Gastrocnemius medialis (tissue), 4 donors: ENCODE measurements around the gene TNNT3.

Source experiments
- POLR2A ChIP-seq, 2 donors: fragments of 450-650 bp; IDR thresholded peaks; one replicate each; pipeline ENCODE4 v1.6.1; 2017; ENCODE audit warnings: antibody characterized with exemption in 2 of 2, mild to moderate bottlenecking in 2 of 2, moderate library complexity in 2 of 2
- TF ChIP-seq, protein P1 (sequence below), 5 experiments: fragments of 450-650 bp in 3 of 5; fragments of 200-600 bp in 2 of 5; sonication (generic) in 2 of 5; IDR thresholded peaks in 4 of 5; conservative IDR thresholded peaks in 1 of 5; 1 replicate in 4 of 5; 2 replicates in 1 of 5; pipeline ENCODE4 v1.5.1; 2016 to 2019; ENCODE audit warnings: antibody characterized with exemption in 5 of 5, mild to moderate bottlenecking in 3 of 5, moderate library complexity in 3 of 5

DNA sequence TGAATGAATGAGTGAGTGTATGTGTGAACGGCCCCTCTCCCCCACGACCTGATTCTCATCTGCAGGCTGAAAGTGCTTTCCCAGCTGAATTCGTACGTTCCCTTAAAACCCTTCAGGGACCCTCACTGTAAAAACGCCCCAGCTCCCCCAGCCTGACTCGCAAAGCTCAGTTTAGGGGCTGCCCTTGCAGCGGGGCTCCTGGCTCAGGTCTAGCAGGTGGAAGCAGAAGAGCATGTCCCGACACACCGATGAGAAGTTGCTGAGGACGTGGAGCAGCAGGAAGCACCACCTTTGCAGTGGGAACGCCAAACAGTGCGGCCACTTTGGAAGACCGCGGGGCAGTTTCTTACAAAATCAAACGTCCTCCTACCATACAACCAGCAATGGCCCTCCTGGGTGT lies 24.1 kb downstream of the TNNT3 start:
- TF ChIP-seq, protein P1, sequence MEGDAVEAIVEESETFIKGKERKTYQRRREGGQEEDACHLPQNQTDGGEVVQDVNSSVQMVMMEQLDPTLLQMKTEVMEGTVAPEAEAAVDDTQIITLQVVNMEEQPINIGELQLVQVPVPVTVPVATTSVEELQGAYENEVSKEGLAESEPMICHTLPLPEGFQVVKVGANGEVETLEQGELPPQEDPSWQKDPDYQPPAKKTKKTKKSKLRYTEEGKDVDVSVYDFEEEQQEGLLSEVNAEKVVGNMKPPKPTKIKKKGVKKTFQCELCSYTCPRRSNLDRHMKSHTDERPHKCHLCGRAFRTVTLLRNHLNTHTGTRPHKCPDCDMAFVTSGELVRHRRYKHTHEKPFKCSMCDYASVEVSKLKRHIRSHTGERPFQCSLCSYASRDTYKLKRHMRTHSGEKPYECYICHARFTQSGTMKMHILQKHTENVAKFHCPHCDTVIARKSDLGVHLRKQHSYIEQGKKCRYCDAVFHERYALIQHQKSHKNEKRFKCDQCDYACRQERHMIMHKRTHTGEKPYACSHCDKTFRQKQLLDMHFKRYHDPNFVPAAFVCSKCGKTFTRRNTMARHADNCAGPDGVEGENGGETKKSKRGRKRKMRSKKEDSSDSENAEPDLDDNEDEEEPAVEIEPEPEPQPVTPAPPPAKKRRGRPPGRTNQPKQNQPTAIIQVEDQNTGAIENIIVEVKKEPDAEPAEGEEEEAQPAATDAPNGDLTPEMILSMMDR (IDR thresholded peaks at IDR 0.05 in 4 of 5, conservative IDR thresholded peaks at IDR 0.05 in 1 of 5), result no peak
- no peak for TF ChIP-seq POLR2A (IDR thresholded peaks at IDR 0.05)
